Effector memory CD4-positive, alpha-beta T cell (primary cell): ENCODE data around the gene COL16A1.

Experiments used
- DNase-seq, 3 donors: peaks; one replicate each; pipeline ENCODE4 v3.0.0-alpha.2; 2020
- H3K27ac ChIP-seq: 2 replicates; pipeline ENCODE4 v1.7.0; 2013; ENCODE audit warnings: mild to moderate bottlenecking, low read length, moderate library complexity; ENCODE audit not compliant: insufficient read depth, poor library complexity, severe bottlenecking
- H3K27me3 ChIP-seq: replicated peaks from 2 replicates; pipeline ENCODE4 v1.7.0; 2013; ENCODE audit warnings: mild to moderate bottlenecking, low read length; ENCODE audit not compliant: insufficient read depth, control insufficient read depth, poor library complexity, severe bottlenecking
- H3K36me3 ChIP-seq: 2 replicates; pipeline ENCODE4 v1.7.0; 2013; ENCODE audit warnings: mild to moderate bottlenecking, low read length, moderate library complexity; ENCODE audit not compliant: control insufficient read depth, insufficient read depth
- H3K4me1 ChIP-seq: 2 replicates; pipeline ENCODE4 v1.7.0; 2013; ENCODE audit warnings: low read length, mild to moderate bottlenecking; ENCODE audit not compliant: control insufficient read depth, insufficient read depth, poor library complexity, severe bottlenecking
- H3K4me3 ChIP-seq: 2 replicates; pipeline ENCODE4 v1.7.0; 2013; ENCODE audit warnings: low read length, low read depth, mild to moderate bottlenecking; ENCODE audit not compliant: insufficient read depth, poor library complexity, severe bottlenecking
- H3K9me3 ChIP-seq: 2 replicates; pipeline ENCODE4 v1.7.0; 2013; ENCODE audit warnings: mild to moderate bottlenecking, low read length, moderate library complexity; ENCODE audit not compliant: control insufficient read depth
- total RNA-seq, 3 donors: gene quantifications; one replicate each; lab custom pipeline; 2026; lab: John Stamatoyannopoulos, UW

COL16A1 gene
- 0 to 0.39 (median 0) reads per million in 3 donors for total RNA-seq

DNA sequence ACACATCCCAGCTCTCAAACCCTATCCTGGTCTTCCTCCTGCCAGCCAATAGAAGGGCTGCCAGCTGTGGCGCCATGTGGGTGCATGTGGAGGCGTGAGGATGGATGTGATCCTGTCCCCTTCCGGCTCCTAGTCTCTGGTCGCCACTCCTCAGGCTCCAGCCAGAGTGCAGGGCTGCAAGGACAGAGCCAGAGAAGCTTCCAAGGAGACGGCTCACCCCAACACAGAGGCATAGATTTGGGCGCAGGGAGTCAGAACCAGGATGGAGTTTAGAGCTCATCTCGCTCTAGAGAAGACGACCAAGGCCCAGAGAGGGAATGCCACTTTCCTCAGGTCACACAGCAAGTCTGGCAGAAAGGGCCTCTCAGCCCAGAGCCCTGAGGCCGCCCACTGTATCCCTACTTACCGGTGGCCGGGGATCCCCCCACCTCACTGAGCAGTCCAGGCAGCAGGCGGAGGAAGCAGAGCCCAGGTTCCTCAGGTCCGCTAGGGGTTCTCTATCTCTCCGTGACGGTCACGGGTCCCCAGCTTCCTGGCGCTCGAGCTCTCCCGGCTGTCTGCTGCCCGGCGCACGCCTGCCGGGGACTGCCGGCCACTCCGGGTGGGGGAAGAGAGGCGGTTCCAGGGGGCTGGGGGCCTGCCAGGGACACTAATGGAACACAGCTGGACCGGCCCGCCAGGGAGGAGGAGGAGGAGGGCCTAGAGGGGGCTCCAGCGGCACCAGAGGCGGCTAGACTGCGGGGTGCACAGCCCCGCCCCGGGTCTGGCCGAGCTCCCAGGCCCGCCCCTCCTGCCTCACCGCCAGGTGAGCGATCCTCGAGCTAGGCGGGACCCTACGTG is at the start of gene COL16A1:
TSS of gene COL16A1 (minus strand) at position 587 of the 840 bp plus-strand sequence. CDS start 1,824 bp downstream, outside the sequence.
- H3K36me3 ChIP-seq, result no peaks in the 10 kb centered on the region
- DNase-seq, result no peak
- peaks cover 24% of the 10 kb centered on the region for H3K4me1 ChIP-seq
- no peaks in the 10 kb centered on the region for H3K9me3 ChIP-seq
- no peak within 1 kb of the TSS for H3K27ac ChIP-seq
- H3K27me3 ChIP-seq, result peaks cover 2% of the 10 kb centered on the region
- no peak within 1 kb of the TSS for H3K4me3 ChIP-seq

DNA sequence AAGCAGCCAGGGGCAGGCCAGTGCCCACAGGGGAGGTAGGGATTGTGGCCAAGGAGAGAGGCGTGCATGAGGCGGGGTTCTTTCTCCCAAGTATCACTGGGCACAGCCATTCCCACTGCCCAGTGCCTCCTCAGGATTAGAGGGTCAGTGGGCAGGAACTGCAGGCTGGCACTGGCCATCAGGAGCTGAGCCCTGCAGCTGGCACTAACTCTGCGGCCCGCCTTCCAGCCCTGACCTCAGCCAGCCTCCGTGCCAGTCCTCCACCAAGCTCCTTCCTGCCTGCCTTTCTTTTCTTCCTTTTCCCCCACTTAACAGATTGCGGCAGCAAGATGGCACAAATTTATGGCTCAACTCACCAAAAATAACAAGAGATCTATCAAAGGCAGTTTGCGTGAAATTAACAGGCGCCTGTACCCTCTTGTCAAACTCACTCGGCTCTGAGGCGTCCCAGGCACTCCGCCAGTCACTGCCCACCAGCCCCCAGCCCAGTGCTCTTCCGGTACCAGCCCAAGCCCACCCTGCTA is 49.2 kb upstream of the COL16A1 start:
- H3K4me3 ChIP-seq, result no peak overlapping the region
- H3K27me3 ChIP-seq, result no peaks in the 10 kb centered on the region
- H3K9me3 ChIP-seq, result no peaks in the 10 kb centered on the region
- H3K27ac ChIP-seq, result no peak overlapping the region
- DNase-seq, result no peak
- peaks cover 6% of the 10 kb centered on the region for H3K4me1 ChIP-seq
- no peaks in the 10 kb centered on the region for H3K36me3 ChIP-seq

DNA sequence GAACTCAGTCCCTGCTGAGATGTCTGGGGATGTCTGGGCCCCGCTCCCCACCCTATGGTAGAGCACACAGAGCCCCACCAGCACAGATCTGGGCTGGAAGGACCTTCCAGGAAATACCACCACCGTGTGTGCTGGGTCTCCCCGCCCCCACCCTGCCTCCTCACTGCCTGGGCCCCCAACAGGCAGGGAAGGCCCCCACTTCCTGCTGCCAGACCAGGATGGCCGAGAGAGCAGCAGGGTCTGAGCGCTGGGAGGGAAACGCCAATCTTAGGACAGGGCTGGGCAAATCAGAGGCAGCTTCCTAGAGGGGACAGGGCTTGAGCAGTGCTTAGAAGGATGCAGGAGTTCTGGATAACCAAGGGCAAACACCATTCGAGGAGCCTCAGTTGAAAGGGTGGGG is 48.4 kb upstream of the COL16A1 start:
- H3K4me1 ChIP-seq, result peaks cover 6% of the 10 kb centered on the region
- no peak for DNase-seq
- H3K27me3 ChIP-seq, result no peaks in the 10 kb centered on the region
- no peaks in the 10 kb centered on the region for H3K9me3 ChIP-seq
- H3K4me3 ChIP-seq, result no peak overlapping the region
- no peaks in the 10 kb centered on the region for H3K36me3 ChIP-seq
- H3K27ac ChIP-seq, result no peak overlapping the region

DNA sequence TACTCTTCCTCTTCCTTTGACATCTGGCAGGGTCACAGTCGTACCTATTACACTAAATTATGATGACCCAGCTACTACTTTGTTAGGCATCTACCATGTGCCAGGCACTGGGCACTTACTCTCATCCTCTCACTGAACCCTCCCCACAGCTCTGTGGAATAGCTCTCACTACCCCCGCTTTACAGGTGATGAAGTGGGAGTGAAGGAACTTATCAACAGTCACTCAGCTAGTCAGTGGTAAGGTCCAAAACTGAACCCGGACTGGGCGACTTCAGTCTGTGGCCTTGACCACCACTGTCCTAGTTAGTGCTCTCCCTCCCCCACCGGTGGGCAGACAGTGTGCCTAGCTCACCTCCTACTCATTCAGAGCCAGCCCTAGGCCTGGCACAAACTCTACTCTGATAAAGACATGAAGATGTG is 48.0 kb upstream of the COL16A1 start:
- Histone ChIP-seq H3K36me3 (no peaks in the 10 kb centered on the region), H3K4me1 (peaks cover 6% of the 10 kb centered on the region), H3K27ac (no peak overlapping the region), H3K27me3 (no peaks in the 10 kb centered on the region), H3K9me3 (no peaks in the 10 kb centered on the region), H3K4me3 (no peak overlapping the region)
- DNase-seq, result no peak

DNA sequence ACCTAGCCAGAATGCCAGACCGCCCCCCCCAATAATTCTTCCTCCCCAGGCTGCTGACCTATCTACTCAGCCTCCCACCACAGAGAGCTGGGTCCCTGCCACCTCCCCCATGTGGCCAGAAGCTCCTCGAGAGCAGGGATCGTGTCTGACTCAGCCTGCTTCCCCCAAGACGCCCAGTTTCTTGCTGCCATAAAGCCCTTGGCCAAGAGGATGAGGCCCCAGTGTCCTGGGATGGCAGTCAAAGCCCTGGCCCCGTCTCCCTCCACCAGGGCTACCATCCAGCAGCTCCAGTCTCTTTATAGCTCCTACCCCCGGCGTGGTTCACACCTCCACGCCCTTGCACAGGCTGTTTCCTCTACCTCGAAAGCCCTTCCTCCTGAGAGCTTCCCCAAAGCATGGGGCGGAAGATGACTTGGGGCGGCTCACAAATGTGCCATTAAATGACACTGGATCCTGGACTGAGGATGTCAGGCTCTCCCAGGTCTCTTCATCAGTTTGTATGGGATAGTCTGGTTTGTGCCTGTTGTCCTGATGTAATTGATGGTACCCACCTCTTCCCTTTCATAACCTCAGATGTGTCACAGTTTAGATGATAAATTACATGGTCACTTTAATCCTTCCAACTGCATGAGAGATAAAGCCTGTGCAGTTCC is 47.2 kb upstream of the COL16A1 start:
- H3K27ac ChIP-seq, result no peak overlapping the region
- no peak for DNase-seq

DNA sequence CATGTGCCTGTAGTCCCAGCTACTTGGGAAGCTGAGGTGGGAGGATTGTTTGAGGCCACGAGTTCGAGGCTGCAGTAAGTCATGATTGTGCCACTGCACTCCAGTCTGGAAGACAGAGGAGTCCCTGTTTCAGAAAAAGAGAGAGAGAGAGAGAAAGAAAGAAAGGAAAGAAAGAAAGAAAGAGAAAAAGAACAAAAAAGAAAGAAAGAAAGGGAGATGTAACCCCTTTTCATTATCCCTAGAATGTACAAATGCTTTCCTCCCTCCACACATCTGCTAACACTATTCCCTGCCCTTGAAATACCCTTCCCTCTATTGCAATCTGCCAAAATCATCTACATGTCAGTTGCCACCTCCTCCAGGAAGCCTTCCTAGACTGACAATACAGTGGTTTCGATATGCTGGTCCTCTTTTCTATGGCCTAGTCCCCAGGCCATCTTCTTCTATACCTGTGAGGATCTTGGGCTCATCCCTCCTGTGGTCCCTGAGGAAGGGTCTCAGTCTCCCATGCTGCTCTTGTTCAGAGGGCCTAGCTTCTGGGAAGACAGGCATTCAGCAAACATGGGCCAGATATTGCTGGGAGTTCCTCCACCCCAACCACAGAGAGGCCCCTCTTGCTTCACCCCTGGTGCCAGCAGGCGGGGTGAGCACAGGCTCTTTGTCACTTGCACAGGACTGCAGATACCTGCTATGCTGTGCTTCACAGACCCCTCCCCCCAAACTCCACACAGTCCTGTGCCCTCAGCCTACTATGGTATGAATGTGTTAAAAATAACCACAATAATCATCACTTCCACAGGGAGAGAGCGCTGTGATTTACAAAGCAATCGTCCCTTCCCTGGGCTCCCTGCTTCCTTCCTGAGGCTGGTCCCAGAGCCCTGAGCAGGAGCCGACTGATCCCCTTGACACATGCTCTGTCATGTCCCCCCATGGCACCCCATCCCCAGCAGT is 46.2 kb upstream of the COL16A1 start:
- Histone ChIP-seq H3K27ac (no peak overlapping the region), H3K9me3 (no peaks in the 10 kb centered on the region), H3K36me3 (no peaks in the 10 kb centered on the region), H3K4me1 (peaks cover 6% of the 10 kb centered on the region), H3K4me3 (no peak overlapping the region), H3K27me3 (no peaks in the 10 kb centered on the region)
- DNase-seq, result no peak

More for the DNA sequence above, 47.2 kb upstream of the COL16A1 start:
- Histone ChIP-seq H3K9me3 (no peaks in the 10 kb centered on the region), H3K4me3 (no peak overlapping the region), H3K4me1 (peaks cover 6% of the 10 kb centered on the region), H3K27me3 (no peaks in the 10 kb centered on the region), H3K36me3 (no peaks in the 10 kb centered on the region)

DNA sequence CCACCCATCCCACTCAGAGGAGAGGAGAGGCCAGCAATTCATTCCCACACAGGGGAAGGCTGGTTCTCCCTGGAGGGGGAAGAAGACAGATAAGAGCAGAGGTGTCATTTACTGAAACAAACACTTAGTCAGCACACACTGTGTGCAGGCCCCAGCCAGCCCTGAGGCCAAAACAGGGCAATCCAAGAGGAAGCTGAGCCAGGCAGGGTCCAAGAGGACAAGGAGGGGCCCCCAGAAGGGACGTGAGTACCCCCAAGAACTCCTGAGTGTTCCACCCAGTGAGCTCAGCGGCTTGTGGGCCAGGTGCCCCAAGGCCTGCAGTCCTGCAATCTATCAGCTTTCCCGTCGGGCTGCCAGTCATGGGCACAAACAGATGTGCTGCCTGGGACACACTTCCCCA is 44.5 kb upstream of the COL16A1 start:
- DNase-seq, result no peak
- peaks cover 6% of the 10 kb centered on the region for H3K4me1 ChIP-seq
- no peak overlapping the region for H3K27ac ChIP-seq
- no peaks in the 10 kb centered on the region for H3K9me3 ChIP-seq
- H3K4me3 ChIP-seq, result no peak overlapping the region
- H3K27me3 ChIP-seq, result no peaks in the 10 kb centered on the region
- H3K36me3 ChIP-seq, result no peaks in the 10 kb centered on the region

DNA sequence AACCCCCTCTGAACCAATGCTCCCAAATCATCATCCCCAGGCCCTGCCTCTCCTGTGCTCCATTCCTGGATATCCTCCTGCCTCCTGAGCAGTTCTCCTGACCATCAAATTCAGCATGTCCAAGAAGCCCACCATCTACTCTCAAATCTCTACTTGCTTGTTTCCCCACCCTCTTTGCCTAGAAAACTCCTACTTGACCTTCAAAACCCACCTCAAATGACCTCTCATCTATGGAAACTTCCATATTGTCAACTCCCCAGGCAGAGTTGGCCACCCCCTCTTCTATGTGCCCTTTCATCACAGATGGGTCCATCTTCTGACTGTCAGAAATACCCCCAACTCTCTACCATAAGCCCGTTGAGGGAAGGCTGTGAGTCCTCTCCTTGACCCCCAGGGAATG is 43.5 kb upstream of the COL16A1 start:
- Histone ChIP-seq H3K4me1 (peaks cover 6% of the 10 kb centered on the region), H3K27ac (no peak overlapping the region), H3K27me3 (no peaks in the 10 kb centered on the region), H3K4me3 (no peak overlapping the region), H3K9me3 (no peaks in the 10 kb centered on the region), H3K36me3 (no peaks in the 10 kb centered on the region)
- DNase-seq, result no peak

DNA sequence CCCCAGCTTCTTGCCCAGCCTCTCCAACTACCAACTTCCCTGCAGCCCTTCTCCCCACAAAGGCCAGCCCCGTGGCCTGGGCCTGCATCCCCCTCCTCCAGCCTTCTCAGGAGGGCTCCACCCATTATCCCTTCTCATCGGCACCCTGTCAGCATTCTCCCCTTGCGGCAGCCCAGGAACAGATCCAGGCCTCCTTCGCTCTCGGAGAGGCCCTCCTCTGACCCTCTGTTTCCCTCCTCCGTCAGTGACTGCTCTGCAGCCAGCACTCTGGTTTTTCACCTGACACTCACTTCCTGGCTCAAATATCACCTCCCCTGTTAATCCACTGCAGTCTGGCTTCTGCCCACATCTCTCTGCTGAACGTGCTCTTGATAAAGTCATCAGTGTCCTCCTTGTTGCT is 42.9 kb upstream of the COL16A1 start:
- Histone ChIP-seq H3K4me3 (no peak overlapping the region), H3K36me3 (no peaks in the 10 kb centered on the region), H3K9me3 (no peaks in the 10 kb centered on the region), H3K27me3 (no peaks in the 10 kb centered on the region), H3K4me1 (peaks cover 6% of the 10 kb centered on the region), H3K27ac (no peak overlapping the region)
- no peak for DNase-seq
